ENCODE data around the gene MYO5C. TPM values are rescaled to one million over a fixed set of nuclear protein-coding genes. Genes with fewer than 3 reads are reported as not detected.

The MYO5C gene
- total RNA-seq, 2 donors from 2014 or later, result 1.0 to 1.1 TPM

Other genes starting within 250 kb of the MYO5C start
- gene BCL2L10, start 183.0 kb downstream of the MYO5C start, total RNA-seq, result not detected
- 10 to 100 TPM; 20.5 to 24.1 TPM for gene GNB5, start 104.4 kb downstream of the MYO5C start, total RNA-seq
- gene MYO5A, start 233.1 kb upstream of the MYO5C start, total RNA-seq, result 10 to 100 TPM; 14.0 to 19.5 TPM